ENCODE data around the gene F10.
"Not testable (repeated sequence)": the region's sequence is repeated elsewhere in the genome, so short reads cannot be mapped to it uniquely, and the experiment has no call there.

F10 gene

DNA sequence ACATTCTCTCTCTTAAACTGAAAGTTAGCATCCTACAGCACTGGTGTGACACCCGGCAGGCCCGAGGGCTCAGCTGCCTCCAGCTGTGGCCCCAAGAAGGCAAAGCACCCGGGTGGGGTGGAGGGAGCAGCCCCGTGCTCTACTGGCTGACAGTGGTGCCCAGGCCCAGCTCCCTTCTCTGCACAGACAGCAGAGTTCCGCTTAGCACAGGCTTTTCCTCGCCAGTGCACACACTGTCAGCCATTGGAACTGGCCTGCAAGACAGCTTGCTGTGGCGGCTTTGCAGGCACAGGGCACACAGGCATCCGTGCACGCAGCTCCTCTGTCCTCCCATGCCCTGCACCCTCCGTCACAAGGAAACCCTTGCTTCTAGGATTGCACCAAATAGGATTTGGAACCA, 20.3 kb upstream of the F10 start:
- DNase-seq (ENCODE audit: low read depth): not testable (repeated sequence)

DNA sequence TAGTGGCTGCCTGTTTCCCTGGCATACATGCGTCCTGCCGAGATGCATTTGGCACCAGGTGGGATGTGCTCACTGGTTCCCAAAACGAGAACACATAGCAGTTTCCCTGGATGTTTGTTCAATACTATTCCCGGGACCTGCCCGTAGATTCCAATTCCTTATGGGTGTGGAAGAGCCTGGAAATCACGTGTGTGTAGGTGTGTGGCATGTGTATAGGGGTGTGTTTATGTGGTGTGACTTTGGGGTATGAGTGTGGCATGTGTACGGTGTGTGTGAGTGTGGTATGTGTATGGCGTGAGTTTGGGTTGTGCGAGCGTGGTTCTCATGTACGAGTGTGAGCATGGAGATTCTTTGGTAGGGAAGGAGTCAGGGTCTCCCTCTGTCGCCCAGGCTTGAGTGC, 19.9 kb upstream of the F10 start:
- DNase-seq (ENCODE audit: low read depth): no peak

DNA sequence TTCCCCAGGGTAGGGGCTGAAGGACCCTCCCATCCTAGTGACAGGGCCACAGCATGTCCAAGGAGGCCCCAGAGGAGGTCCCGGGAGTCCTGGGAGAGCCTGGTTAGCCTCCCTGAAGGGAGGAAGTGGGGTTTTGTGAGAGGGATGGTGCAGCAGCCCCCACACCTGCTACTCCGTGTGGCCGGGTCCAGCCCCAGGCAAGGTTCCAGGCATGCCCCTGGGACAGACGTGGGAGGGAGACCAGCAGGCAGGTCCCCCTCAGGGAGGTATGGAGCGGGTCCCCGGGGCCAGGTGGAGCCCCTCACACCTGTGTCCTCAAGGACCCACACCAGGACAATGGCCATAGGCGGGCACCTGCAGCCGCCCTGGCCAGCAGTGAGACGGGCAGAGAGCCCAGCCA, 19.0 kb upstream of the F10 start:
- DNase-seq (ENCODE audit: low read depth): no peak

DNA sequence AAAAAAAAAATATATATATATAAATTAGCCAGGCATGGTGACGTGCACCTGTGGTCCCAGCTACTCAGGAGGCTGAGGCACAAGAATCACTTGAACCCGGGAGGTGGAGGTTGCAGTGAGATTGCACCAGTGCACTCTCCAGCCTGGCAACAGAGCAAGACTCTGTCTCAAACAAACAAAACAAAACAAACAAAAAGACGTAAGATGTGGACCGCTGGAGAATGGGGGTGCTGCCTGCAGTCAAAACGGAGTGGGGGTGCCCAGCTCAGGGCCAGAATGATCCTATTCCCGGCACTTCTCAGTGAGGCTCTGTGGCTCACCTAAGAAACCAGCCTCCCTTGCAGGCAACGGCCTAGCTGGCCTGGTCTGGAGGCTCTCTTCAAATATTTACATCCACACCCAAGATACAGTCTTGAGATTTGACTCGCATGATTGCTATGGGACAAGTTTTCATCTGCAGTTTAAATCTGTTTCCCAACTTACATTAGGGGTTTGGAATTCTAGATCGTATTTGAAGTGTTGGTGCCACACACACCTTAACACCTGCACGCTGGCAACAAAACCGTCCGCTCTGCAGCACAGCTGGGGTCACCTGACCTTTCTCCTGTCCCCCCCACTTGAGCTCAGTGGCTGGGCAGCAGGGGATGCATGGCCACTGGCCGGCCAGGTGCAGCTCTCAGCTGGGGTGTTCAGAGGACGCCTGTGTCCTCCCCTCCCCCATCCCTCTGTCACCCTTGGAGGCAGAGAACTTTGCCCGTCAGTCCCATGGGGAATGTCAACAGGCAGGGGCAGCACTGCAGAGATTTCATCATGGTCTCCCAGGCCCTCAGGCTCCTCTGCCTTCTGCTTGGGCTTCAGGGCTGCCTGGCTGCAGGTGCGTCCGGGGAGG, 17.3 kb upstream of the F10 start, which contains the start of gene F7:
TSS of gene F7 (plus strand) at position 760 of the 889 bp plus-strand sequence. CDS start at position 811, 51 bp downstream.
- DNase-seq (ENCODE audit: low read depth): no peak

DNA sequence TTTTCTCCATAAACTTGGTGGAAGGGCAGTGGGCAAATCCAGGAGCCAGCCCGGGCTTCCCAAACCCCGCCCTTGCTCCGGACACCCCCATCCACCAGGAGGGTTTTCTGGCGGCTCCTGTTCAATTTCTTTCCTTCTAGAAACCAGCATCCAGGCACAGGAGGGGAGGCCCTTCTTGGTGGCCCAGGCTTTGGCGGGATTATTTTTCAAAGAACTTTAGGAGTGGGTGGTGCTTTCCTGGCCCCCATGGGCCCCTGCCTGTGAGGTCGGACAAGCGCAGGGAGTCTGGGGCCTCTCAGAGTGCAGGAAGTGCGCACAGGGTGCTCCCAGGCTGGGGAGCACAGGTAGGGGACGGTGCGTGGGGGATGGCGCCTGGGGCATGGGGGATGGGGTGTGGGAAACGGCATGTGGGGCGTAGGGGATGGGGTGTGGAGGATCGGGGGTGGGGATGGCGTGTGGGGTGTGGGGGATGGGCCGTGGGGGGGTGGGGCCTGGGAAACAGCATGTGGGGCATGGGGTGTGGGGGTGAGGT, 16.6 kb upstream of the F10 start:
- DNase-seq (ENCODE audit: low read depth): no peak

DNA sequence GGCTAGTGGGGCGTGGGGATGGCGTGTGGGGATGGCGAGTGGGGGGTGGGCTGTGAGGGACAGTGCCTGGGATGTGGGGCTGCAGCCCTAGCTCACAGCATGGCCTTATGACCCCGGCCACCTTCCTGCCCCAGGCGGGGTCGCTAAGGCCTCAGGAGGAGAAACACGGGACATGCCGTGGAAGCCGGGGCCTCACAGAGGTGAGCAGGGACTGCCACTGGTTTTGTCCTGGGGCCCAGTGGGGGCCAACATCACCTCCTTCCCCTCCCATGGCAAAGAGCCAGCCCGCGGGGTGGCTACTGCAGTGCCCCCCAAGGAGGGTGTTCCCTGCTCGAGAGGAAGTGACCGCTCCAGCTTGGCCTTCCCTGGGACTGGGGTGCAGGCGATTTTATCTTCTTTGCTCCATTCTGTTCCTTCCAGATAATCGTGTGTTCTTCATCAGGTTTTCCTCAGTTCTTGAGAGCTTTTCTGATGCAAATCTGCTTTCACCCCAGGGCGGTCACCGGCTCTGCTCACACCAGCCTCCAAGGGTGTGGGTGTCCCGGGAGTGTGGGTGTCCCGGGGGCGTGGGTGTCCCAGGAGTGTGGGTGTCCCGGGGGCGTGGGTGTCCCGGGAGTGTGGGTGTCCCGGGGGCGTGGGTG, 15.8 kb upstream of the F10 start:
- no peak for DNase-seq (ENCODE audit: low read depth)

- not testable (repeated sequence) for DNase-seq (ENCODE audit: low read depth)
These were observed 14.1 kb upstream of the F10 start for GRCh38 chr13:113108521-113108920.

GRCh38 chr13:113109151-113110047, 13.2 kb upstream of the F10 start:
- DNase-seq (ENCODE audit: low read depth): no peak

GRCh38 chr13:113110048-113110851, 12.3 kb upstream of the F10 start:
- peak; percentile 17 for DNase-seq (ENCODE audit: low read depth)

DNA sequence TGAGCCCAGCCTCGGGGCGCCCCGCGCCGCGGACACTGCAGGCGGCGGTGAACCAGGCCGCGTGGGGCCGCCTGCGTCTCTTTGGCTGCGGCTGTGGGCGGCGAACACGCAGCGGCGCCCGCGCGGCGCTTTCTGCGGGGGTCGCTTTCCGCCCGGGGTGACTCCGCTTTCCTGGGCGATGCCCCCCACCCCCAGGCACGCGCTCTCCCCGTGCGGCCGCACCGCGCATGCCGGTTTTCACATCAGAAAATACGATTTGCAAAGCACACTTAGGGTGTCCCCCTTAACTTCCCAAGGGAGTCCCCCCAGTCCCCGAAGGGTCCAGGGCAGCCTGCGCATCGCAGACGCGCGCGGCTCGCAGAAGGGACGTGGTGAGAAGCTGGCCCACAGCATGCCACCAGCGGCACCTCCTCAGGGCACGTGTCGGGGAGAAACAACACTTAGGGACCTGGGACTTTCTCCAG, 11.7 kb upstream of the F10 start:
- no peak for DNase-seq (ENCODE audit: low read depth)

- not testable (repeated sequence) for DNase-seq (ENCODE audit: low read depth)
These were observed 10.8 kb upstream of the F10 start for GRCh38 chr13:113111821-113112220.

DNA sequence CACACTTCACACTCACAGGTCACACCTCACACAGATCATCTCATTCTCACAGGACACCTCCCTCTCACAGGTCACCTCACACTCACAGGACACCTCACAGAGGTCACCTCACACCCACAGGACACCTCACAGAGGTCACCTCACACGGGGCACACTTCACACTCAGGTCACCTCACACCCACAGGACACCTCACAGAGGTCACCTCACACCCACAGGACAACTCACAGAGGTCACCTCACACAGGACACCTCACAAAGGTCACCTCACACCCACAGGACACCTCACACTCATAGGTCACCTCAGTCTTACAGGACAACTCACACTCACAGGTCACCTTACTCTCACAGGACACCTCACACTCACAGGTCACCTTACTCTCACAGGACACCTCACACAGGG, 10.1 kb upstream of the F10 start:
- DNase-seq (ENCODE audit: low read depth): not testable (repeated sequence)

GRCh38 chr13:113112893-113113845, 9.4 kb upstream of the F10 start:
- DNase-seq (ENCODE audit: low read depth): no peak

DNA sequence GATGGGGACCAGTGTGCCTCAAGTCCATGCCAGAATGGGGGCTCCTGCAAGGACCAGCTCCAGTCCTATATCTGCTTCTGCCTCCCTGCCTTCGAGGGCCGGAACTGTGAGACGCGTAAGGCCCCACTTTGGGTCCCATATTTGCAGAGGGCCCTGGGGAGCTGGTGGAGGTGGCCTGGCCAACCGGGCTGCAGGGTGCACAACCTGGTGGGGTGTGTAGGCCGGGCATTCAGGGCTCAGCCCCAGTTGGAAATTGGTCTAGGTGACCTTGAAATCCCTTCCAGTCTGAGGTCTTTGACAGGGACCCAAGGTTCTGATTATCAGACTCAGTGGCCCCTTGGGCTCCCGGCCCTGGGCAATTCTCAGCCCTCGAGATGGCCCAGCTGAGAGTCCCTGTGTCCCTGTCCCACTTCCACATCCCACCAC, 8.7 kb upstream of the F10 start:
- DNase-seq (ENCODE audit: low read depth): no peak

GRCh38 chr13:113114511-113115362, 7.9 kb upstream of the F10 start:
- DNase-seq (ENCODE audit: low read depth): no peak

GRCh38 chr13:113115363-113116205, 7.0 kb upstream of the F10 start:
- DNase-seq (ENCODE audit: low read depth): no peak

GRCh38 chr13:113116206-113116800, 6.3 kb upstream of the F10 start:
- no peak for DNase-seq (ENCODE audit: low read depth)

GRCh38 chr13:113116871-113117271, 5.7 kb upstream of the F10 start:
- no peak for DNase-seq (ENCODE audit: low read depth)
